22Rv1 (cell line): Measurements from ENCODE around the gene AADACL2.

Source experiments
- H3K27ac ChIP-seq: fragments of 450-650 bp; 2 replicates; pipeline ENCODE4 v1.5.1; 2017
- ZFX ChIP-seq: fragments of 450-650 bp; IDR thresholded peaks from 2 replicates; pipeline ENCODE4 v1.6.1; 2017; ENCODE audit warnings: antibody characterized with exemption, borderline replicate concordance
- TF ChIP-seq, protein P1 (sequence below): fragments of 450-650 bp; IDR thresholded peaks from 2 replicates; pipeline ENCODE4 v1.5.1; 2017; ENCODE audit warnings: mild to moderate bottlenecking

The AADACL2 gene

DNA sequence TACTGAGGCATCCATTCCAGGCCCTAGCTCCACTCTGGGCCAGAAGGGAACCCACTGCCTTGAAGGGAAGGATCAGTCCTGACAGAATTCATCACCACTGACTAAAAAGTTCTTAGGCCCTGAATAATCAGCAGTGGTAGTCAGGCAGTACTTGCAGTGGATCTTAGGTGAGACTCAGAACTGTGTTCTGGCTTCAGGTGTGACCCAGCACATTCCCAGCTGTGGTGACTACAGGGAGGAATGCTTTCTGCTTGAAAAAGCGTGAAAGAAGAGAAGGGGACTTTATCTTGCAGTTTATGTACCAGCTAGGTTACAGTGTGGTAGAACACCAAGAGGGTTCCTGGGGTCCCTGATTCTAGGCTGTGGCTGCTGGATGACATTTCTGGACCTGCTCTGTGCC is 24.9 kb upstream of the AADACL2 start:
- TF ChIP-seq, protein P1, sequence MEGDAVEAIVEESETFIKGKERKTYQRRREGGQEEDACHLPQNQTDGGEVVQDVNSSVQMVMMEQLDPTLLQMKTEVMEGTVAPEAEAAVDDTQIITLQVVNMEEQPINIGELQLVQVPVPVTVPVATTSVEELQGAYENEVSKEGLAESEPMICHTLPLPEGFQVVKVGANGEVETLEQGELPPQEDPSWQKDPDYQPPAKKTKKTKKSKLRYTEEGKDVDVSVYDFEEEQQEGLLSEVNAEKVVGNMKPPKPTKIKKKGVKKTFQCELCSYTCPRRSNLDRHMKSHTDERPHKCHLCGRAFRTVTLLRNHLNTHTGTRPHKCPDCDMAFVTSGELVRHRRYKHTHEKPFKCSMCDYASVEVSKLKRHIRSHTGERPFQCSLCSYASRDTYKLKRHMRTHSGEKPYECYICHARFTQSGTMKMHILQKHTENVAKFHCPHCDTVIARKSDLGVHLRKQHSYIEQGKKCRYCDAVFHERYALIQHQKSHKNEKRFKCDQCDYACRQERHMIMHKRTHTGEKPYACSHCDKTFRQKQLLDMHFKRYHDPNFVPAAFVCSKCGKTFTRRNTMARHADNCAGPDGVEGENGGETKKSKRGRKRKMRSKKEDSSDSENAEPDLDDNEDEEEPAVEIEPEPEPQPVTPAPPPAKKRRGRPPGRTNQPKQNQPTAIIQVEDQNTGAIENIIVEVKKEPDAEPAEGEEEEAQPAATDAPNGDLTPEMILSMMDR = no peak
- no peak for TF ChIP-seq ZFX
- H3K27ac ChIP-seq = no peak overlapping the region

- no peak overlapping the region for H3K27ac ChIP-seq
- no peak for TF ChIP-seq ZFX
- TF ChIP-seq, protein P1 = no peak
Measured at GRCh38 chr3:151709847-151710246, 23.9 kb upstream of the AADACL2 start.

GRCh38 chr3:151721294-151721693 is 12.4 kb upstream of the AADACL2 start:
- TF ChIP-seq, protein P1 = no peak
- no peak for TF ChIP-seq ZFX
- no peak overlapping the region for H3K27ac ChIP-seq

DNA sequence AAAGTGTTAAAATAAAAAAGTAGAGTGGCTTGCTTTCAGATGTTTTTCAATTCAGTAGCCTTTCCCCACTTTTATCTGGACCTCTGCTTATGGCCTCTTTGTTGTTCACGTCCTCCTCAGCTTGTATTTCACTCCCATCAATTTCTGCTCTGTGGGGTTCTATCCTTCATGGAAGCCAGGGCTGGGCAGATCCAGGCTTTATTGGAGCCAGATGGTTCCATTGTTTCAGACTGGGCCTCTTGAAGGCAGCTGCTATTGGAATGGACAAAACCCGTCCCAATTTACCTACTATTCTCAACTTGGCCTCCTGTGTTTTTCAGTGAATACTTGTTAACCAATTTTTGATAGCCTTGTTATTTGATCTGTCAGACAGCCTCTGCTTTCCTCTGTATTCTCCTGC is 10.9 kb upstream of the AADACL2 start:
- TF ChIP-seq, protein P1 = no peak
- no peak for TF ChIP-seq ZFX

DNA sequence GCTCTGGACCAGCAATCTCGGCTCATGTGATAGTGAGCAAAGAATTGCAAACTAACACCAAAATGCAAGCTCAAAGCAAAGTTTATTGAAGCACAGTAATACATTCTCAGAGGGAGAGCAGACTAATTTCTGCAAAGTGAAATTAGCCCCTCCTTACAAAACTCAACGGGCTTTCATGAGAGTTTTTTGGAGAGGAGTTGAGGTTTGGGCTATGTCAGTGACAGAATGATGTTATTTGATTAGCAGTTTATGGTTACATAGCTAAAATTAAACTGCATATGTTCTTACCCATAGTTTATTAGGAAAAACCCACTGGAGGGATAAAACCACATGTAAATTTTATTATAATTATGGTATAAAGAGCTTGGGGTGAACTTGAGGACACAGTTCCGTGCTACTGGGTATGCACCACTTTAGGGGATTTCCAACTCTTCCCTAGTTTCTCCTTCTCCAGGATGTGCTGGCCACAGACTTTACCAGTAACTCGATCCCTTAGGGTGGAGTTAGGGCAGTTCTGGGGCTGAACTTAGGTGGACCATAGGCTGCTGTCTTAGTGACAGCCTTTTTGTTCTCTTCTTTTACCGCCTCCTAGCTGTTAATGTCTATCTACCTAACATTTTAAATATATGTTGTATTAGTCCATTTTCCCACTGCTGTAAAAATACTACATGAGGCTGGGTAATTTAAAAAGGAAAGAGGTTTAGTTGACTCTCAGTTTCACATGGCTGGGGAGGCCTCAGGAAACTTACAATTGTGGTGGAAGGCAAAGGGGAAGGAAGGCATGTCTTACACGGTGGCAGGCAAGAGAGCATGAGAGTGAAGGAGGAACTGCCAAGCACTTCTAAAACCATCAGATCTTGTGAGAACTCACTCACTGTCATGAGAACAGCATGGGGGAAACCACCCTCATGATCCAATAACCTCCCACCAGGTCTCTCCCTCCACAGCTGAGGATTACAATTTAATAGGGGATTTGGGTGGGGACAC is 8.9 kb upstream of the AADACL2 start:
- H3K27ac ChIP-seq = no peak overlapping the region
- no peak for TF ChIP-seq ZFX
- TF ChIP-seq, protein P1 = no peak

More for the DNA sequence above, 10.9 kb upstream of the AADACL2 start:
- H3K27ac ChIP-seq = no peak overlapping the region

DNA sequence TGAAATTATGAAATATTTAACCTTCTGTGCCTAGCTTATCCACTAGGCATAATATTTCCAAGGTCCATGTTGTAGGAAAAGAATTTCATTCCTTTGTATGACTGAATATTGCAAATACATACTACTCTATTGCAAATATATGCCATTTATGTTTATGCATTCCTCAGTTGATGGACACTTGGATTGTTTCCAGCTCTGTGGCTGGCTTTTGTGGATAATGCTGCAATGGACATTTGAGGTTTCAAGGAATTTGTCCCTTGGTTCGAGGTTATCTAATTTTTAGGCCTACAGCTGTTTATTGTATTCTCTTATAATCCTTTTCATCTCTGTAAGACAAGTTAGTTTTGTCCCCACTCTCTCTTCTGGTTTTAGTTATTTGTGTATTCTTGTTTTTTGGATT is 7.7 kb upstream of the AADACL2 start:
- no peak for TF ChIP-seq ZFX
- TF ChIP-seq, protein P1 = no peak
- no peak overlapping the region for H3K27ac ChIP-seq

GRCh38 chr3:151732861-151733260 is 866 bp upstream of the AADACL2 start:
- no peak for TF ChIP-seq ZFX
- TF ChIP-seq, protein P1 = no peak
- H3K27ac ChIP-seq = no peak overlapping the region
